D721Med (cell line): ENCODE results near the gene NCAM1.

ENCODE experiments used
- DNase-seq: peaks from one replicate; pipeline ENCODE4 v3.0.0; 2011; ENCODE audit warnings: low spot score; ENCODE audit not compliant: insufficient read length
- FAIRE-seq: peaks from 2 replicates; lab custom pipeline; 2011; peaks lifted over from hg19 to GRCh38; lab: Jason Lieb, UNC
- CTCF ChIP-seq: IDR thresholded peaks from 2 replicates; pipeline ENCODE4 v1.5.1; 2012; ENCODE audit warnings: mild to moderate bottlenecking, control low read depth; ENCODE audit not compliant: insufficient read depth; ENCODE audit errors: missing control alignments

The NCAM1 gene

DNA sequence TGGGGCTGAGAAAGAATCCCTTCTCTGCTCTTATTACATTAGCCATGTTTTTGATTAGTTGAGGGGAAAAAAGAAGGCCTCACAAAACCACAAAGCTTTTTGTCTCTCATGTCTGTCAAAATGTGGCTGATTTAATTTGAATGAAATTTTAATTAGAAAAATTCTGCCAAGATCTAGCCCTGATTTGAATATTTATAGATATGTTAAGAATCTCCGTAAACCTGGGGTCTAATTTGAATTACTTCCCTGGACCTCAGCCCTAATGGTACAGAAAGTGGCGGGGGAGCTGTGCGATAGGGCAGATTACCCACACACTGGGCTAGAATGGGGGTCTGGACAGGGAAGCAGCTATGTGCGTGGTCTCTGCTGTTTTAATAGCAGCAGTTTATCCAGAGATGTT is 211.9 kb downstream of the NCAM1 start:
- FAIRE-seq = no peak
- DNase-seq = no peak
- no peak for TF ChIP-seq CTCF

GRCh38 chr11:113174882-113175281 is 213.7 kb downstream of the NCAM1 start:
- DNase-seq (no peak), FAIRE-seq (no peak)
- no peak for TF ChIP-seq CTCF

GRCh38 chr11:113176599-113177360 is 215.6 kb downstream of the NCAM1 start:
- DNase-seq = no peak
- FAIRE-seq = no peak
- TF ChIP-seq CTCF = no peak

DNA sequence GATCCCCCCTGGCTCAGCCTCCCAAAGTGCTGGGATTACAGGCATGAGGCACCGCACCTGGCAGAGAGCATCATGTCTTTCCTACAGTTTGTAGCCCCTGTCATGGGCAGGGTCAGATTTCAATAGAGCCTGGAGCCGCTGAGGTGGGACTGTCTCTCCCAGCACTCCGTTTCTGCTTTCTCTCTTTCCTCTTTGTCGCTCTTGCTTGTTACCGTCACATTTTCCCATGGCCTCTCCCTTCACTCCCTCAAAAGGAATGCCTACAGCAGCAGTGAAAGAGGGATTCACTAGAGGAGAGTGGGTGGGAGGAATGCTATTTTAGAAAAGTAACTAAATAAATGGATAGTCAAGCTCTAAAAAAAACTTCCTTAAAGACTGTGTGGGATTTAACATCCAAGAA is 216.5 kb downstream of the NCAM1 start:
- FAIRE-seq = no peak
- no peak for TF ChIP-seq CTCF
- no peak for DNase-seq

- DNase-seq (no peak), FAIRE-seq (no peak)
- no peak for TF ChIP-seq CTCF
Measured at GRCh38 chr11:113178381-113179070, 217.3 kb downstream of the NCAM1 start.

DNA sequence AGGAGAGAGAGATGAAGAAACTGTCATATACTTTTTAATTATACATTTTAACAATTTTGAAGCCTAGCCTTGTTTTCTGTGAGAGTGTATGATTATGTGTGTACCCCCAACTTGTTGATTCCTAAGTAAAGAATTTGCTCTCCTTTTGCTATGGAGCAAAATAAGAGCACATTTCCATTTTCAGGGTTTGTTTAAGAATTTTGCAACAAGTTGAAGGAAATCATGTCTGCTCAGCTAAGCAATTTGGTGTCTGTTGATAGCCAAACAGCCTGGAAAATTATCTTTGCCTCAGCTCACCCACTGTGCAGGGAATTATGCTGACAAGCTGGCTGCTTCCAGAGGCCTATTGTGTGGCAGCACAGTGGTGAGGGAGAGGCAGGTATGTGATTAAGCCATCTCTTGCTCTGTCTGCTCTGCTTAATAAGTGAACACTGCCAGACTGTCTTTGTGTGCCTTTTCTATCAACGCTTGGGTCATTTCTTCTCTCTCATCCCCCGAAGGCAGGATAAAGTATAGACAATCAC is 218.0 kb downstream of the NCAM1 start:
- DNase-seq (no peak), FAIRE-seq (no peak)
- TF ChIP-seq CTCF = no peak

GRCh38 chr11:113181094-113181493 is 219.9 kb downstream of the NCAM1 start:
- TF ChIP-seq CTCF = no peak

More at GRCh38 chr11:113181094-113181493, 219.9 kb downstream of the NCAM1 start:
- FAIRE-seq = no peak
- no peak for DNase-seq
